ENCODE results near the gene LGR5.
"Not testable (repeated sequence)": the region's sequence is repeated elsewhere in the genome, so short reads cannot be mapped to it uniquely, and the experiment has no call there.

LGR5 gene

GRCh38 chr12:71476513-71476912, 36.9 kb downstream of the LGR5 start:
- TF ChIP-seq, protein P1, sequence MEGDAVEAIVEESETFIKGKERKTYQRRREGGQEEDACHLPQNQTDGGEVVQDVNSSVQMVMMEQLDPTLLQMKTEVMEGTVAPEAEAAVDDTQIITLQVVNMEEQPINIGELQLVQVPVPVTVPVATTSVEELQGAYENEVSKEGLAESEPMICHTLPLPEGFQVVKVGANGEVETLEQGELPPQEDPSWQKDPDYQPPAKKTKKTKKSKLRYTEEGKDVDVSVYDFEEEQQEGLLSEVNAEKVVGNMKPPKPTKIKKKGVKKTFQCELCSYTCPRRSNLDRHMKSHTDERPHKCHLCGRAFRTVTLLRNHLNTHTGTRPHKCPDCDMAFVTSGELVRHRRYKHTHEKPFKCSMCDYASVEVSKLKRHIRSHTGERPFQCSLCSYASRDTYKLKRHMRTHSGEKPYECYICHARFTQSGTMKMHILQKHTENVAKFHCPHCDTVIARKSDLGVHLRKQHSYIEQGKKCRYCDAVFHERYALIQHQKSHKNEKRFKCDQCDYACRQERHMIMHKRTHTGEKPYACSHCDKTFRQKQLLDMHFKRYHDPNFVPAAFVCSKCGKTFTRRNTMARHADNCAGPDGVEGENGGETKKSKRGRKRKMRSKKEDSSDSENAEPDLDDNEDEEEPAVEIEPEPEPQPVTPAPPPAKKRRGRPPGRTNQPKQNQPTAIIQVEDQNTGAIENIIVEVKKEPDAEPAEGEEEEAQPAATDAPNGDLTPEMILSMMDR (IDR thresholded peaks at IDR 0.05; ENCODE audit: low read depth, low read length): no peak
- Histone ChIP-seq H3K36me3 (no peaks in the 10 kb centered on the region), H3K9me3 (ENCODE audit: severe bottlenecking) (peaks cover under 1% of the 10 kb centered on the region), H3K27me3 (ENCODE audit: insufficient read depth, low read depth, severe bottlenecking) (no peaks in the 10 kb centered on the region), H3K4me3 (ENCODE audit: low read depth, low read length) (no peak overlapping the region), H3K27ac (no peak overlapping the region)
- no peak for DNase-seq

GRCh38 chr12:71477609-71478008, 38.0 kb downstream of the LGR5 start:
- Histone ChIP-seq H3K27ac (no peak overlapping the region), H3K36me3 (no peaks in the 10 kb centered on the region), H3K4me3 (ENCODE audit: low read depth, low read length) (no peak overlapping the region), H3K9me3 (ENCODE audit: severe bottlenecking) (peaks cover 2% of the 10 kb centered on the region), H3K27me3 (ENCODE audit: insufficient read depth, low read depth, severe bottlenecking) (no peaks in the 10 kb centered on the region)
- TF ChIP-seq, protein P1 (IDR thresholded peaks at IDR 0.05; ENCODE audit: low read depth, low read length): no peak
- no peak for DNase-seq

DNA sequence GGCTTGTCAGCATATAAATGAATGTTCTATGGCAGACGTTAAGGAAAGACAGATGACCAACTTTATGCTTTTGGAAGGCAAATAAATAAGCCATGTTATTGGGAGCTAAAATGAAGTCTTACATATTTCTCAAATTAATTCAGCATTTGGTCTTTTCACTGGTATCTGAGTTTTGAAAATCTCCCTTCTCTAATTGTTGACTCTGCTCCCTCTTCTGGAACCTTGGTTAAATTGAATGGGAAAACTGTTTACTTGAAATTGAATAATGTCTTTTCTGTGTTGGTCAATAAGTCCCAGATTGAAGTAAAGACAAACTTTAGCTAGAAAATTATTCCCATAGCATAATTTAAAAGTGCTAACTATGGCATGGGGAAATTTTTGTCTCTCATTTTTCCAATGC, 38.7 kb downstream of the LGR5 start:
- DNase-seq: no peak
- TF ChIP-seq, protein P1 (IDR thresholded peaks at IDR 0.05; ENCODE audit: low read depth, low read length): no peak
- peaks cover 2% of the 10 kb centered on the region for H3K9me3 ChIP-seq (ENCODE audit: severe bottlenecking)

DNA sequence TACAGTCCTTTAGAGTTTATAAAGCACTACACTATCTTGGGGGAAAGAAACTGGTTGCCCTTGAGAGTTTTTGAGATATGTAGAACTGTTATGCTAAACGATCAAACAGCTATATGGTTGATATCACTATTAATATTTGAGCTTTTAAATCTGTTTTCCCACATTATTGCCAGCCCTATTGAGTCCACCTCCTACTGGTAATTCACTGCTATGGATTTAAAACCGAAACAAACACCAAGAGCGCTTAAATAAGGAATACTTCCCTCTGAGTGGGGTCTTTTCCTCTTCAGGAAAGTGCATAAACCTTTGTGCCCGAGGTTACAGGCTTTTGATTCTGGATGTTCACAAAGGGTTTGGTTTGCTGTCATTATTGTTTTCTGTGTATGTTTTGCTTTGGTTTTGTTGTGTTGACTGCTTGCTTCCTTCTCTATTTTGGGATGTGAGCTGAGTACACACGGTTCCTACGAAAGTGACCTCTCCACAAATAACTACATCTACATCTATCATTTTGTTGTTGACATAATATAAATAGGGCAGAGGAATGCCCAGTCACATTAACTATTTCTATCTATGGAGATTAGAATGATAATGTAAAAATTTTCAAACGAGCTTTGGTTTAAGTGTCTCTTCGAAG, 44.8 kb downstream of the LGR5 start:
- DNase-seq: no peak
- Histone ChIP-seq H3K36me3 (no peaks in the 10 kb centered on the region), H3K27ac (no peak overlapping the region), H3K27me3 (ENCODE audit: insufficient read depth, low read depth, severe bottlenecking) (no peaks in the 10 kb centered on the region), H3K4me3 (ENCODE audit: low read depth, low read length) (no peak overlapping the region), H3K9me3 (ENCODE audit: severe bottlenecking) (peaks cover 2% of the 10 kb centered on the region)
- TF ChIP-seq, protein P1 (IDR thresholded peaks at IDR 0.05; ENCODE audit: low read depth, low read length): no peak

More for the DNA sequence above, 38.7 kb downstream of the LGR5 start:
- no peaks in the 10 kb centered on the region for H3K36me3 ChIP-seq
- H3K27ac ChIP-seq: no peak overlapping the region
- no peaks in the 10 kb centered on the region for H3K27me3 ChIP-seq (ENCODE audit: insufficient read depth, low read depth, severe bottlenecking)
- H3K4me3 ChIP-seq (ENCODE audit: low read depth, low read length): no peak overlapping the region

GRCh38 chr12:71490844-71491243, 51.2 kb downstream of the LGR5 start:
- H3K4me3 ChIP-seq (ENCODE audit: low read depth, low read length); H3K36me3 ChIP-seq; H3K27me3 ChIP-seq (ENCODE audit: insufficient read depth, low read depth, severe bottlenecking); H3K27ac ChIP-seq; DNase-seq; H3K9me3 ChIP-seq (ENCODE audit: severe bottlenecking): not testable (repeated sequence)

- H3K9me3 ChIP-seq (ENCODE audit: severe bottlenecking): no peaks in the 10 kb centered on the region
- H3K36me3 ChIP-seq: no peaks in the 10 kb centered on the region
- TF ChIP-seq, protein P1 (IDR thresholded peaks at IDR 0.05; ENCODE audit: low read depth, low read length): no peak
- DNase-seq: no peak
- H3K4me3 ChIP-seq (ENCODE audit: low read depth, low read length): no peak overlapping the region
- H3K27ac ChIP-seq: no peak overlapping the region
- no peaks in the 10 kb centered on the region for H3K27me3 ChIP-seq (ENCODE audit: insufficient read depth, low read depth, severe bottlenecking)
Observed at GRCh38 chr12:71492604-71493003, 53.0 kb downstream of the LGR5 start.

Data from WERI-Rb-1 (cell line).